NCI-H1417 (cell line): Measurements from ENCODE around the gene ANKRD28.

Experiments
- DNase-seq, 3 experiments: peaks; one replicate each; lab custom pipeline; 2025; lab: John Stamatoyannopoulos, UW

The ANKRD28 gene

DNA sequence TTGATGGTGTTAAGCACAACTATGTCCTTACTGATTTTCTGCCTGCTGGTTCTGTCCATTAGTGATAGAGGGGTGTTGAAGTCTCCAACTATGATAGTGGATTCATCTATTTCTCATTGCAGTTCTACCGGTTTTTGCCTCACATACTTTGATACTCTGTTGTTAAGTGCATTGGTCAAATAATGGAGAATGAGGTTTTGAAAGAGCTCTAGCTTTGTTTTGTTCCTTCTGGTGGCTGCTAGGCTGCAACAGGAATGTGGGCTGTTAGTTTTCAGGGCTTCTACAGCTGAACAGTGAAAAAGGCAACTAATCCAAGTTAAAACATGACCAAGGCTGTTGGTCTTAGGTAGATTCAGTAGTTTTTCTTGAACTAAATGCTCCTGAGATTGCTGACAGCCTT lies 133.6 kb downstream of the ANKRD28 start:
- DNase-seq, result no peak

DNA sequence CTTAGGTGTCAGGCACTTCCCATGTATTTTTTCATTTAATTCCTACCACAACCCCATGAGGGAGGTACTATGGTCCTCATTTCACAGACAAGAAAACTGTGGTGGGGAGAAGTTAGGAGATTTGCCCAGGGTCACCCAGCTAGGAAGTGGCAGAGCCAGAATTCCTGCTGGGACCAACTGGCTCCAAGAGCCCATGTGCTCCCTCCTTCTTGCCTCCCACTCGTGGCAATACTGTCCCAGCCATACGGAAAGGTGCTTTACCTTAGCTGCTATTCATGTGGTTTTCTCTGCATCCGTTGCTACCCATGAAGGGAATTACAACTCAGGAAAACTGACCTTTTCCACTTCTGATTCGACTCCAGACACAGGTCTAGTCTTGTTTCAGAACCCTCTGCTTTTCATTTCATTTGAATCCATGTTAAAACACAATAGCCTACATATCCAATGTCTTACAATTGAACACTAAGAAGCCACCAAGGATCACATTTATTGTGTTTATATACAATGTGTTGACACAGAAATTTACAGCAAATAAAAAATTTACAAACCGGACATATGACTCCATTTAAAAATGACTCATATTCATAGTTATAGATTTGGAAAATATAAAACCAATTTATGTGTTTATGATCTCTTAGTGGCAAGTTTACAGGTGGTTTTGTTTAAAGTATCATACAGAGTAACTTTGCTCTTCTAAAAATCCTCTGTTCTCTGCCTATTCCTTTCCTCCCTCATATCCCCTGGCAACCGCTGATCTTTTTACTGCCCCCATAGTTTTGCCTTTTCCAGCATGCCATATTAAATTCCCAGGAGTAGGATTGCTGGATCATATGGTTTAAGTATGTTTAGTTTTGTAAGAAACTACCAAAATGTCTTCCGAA lies 137.5 kb downstream of the ANKRD28 start:
- no peak for DNase-seq

DNA sequence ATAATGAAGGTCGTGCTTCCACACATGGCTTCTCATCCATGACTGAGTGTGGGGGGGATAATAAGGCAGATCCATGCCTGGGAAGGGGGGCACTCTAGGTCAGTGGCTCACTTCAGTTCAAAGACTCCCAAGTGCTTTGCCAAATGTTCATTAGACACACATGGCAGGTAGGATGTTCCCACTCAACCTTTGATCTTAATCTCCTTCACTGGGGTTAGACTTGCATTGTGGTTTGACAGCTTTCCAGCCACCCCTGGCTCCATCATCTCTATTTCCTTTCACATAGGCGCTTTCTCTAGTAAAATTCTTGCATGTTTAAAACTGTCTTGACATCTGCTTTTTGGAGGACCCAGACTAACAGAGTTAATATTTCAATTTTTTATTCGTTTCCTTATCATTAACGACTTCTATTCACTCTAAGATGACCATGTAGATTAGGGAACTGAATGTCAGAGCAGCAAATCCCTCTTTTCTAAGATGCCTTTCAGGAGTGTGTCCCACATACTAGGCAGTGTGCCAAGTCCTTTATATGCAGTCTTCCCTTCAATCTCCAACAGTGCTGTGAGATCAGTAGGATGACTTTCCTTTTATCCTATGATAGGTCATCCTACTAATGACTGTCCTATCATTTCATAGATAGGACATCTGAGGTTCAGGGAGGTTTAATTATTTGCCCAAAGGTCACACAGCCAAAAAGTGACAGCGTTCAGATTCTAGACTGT lies 138.4 kb downstream of the ANKRD28 start:
- DNase-seq, result peak in 1 of 3 experiments; percentile 0

DNA sequence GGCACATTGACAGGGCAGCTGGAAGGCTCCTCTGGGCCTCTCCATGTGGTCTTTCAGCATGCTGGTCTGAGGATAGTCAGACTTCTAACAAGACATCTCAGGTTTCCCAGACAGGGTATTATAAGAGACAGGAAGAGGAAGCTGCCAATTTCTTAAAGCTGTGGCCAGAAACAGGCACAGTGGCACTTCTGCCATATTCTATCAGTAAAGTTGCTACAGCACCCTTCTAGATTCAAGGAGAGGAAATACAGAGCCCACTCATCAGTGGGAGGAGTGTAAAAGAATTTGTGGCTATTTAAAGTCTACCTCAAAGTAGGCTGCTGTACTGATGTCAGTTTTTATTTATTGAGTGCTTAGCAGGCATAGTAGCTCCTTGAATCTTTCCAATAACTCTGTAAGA lies 140.8 kb downstream of the ANKRD28 start:
- DNase-seq, result no peak

DNA sequence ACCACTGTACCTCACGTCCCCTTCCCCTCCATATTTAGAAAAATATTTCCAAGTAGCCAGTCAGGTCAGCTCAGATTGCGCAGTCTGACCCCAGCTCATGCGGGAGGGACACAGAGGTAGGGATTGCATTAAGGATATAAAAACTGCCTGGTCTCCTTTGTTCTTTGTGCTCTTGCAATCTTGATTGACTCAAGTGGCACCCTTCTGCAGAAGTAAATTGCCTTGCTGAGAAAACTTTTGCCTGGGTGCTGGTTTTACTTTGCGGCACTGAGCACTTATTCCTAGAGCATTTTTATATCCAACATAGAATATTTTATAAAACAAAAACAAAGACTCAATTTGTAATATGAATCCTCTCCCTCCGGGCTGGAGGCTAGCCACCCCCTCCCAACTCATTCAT lies 141.4 kb downstream of the ANKRD28 start:
- no peak for DNase-seq

DNA sequence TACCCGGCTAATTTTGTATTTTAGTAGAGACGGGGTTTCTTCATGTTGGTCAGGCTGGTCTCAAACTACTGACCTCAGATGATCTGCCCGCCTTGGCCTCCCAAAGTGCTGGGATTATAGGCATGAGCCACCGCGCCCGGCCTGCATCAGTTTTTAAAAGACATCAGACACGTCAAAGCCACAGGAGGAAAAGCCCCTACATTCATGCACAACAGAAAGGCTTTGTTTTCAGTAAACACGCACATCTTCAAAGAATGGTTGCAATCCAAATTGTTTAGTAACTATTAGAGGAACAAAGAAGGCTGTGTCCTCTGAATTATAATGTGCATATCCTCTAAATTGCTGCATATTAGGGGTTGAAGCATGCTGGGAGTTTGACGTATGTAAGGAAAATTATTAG lies 142.9 kb downstream of the ANKRD28 start:
- DNase-seq, result no peak

DNA sequence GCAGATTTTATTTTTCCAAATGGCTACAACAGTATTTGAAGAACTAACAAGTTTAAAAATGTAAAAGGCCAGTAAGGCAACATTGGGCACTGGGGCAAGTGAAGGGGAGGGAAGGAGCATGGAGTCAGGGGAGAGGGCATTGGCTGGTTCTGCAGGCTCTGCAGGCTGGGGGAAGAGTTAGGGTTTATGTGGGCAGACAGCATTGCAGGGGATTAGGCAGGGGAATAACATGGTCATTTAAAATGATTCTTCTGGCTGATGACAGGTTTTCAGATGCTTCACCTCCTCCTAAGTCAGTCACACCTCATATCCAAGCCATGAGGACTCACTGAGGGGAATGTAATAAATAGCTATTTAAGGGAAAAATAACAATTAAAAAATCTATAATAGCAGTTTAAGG lies 143.7 kb downstream of the ANKRD28 start:
- no peak for DNase-seq

DNA sequence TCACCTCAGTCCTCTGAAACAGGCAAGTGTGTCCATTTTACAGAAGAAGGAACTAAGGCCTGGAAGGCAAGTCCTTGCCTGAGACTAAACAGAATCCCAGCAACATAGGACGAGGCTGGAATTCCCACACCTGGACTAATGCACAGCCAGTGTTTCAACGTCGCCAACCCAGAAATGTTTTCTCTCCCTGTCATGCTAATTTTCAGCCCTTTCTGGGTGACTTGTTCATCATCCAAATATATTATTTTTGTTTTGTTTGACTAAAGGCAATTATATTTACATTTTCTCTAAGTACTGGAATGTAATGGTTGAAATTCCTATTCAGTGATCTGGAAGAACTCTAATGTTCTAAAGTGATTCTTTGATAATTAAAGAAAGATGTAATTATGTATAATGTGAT lies 144.5 kb downstream of the ANKRD28 start:
- no peak for DNase-seq

DNA sequence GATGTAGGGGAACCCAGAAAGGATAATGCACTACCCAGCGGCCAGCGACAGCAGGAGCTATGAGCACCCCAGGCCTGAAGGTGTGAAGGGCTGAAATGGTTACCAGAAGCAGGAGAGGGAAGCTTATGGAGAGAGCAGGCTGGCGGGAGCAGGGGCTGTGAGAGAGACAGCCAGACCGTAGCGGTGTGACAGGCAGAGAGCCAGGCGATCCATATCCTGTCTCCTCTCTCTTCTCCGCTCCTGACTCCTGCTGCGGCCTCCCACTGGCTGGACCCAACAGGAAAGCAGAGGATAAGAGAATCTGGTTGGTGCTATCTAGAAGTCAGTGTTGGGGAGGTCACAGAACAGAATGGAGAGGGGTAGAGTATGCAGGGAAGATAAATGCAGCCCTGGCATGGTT lies 146.4 kb downstream of the ANKRD28 start:
- DNase-seq, result no peak

DNA sequence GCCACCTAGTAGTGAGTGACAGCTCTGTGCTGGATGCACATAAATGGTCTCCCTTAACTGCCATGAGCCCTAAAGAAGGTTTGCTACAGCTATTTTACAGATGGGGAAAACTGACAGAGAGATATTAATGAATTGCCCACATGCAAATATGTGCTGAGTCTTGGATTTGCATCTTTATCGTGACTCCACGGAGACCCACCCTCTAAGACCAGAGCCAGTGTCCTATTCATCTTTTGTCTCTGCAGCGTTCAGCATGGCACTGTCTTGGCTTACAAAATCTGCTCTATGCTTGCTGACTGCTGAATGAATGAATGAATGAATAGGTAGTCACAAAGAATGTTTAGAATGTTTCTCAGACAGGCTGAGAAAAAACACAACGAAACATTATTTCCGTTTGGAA lies 147.9 kb downstream of the ANKRD28 start:
- DNase-seq, result no peak

DNA sequence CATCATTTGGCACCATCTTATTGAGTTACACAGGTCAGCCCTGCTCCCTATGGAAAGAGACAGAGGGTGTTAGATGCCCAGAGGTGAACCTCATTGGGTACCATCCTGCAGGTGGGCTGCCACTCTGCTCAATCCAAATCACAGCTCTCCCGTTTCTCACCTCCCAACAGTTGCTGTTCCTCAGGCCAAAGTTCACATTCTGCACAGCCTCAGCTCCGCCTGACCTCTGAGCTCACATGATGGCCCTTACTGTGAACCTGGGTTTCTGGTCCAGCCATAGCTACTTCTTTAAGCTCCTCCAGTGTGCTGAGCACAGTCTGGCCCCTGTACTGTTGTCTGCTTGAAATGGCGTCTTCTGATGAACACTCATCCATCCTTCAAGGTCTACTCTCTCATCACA lies 148.4 kb downstream of the ANKRD28 start:
- no peak for DNase-seq

DNA sequence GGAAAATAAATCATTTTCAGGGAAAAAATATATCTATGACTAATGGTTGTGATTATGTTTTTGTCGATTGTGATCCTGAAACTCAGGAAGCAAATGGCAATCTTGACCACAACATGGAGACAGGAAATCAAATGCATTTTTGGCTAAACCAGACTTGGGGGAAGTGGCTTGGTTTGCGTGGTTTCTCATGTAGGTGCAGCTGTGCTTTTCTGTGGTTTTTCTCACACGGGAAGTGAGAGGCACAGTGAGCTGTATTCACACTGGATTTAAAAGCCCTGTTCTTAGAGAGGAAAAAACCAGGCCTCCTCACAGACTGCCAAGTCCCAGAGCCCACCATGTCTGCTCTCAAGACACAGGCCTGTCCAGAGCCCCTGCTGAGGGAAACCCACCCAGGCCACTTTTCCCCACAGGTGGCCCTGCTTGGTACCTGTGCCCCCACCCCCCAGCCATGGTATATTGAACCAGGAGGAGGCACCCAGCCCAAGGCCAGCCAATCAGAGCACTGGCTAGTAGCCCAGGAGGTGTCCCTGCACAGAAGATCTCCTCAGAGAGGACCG lies 150.1 kb downstream of the ANKRD28 start:
- no peak for DNase-seq

DNA sequence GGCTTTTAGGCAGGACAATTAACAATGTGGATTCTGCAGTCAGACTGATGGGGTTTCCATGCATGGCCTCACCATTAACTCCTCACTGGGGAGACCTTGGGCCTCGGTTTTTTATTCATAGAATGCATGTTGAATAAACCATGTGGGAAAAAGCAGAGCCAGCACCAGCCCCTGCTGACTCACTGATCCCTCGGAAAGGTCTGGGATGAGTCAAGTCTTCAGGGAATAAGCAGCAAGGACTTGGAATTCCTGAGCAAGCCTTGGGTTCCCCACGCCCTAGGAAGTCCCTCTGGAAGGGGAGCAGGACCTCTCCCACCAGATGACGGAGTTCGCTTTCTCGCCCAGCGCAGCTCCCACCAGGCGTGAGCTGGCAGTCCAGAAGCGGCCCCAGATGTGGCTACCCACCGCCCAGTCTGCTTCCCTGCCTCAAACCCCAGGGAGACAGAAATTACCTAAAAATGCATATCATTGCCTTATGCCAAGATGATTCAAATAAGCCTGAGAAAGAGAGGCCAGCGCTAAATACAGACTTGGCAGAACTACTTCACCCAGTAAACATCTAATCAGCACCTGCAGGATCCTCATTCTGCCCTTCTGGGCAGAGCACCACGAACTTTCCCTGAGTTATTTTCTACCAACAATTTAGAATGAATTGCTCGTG lies 150.8 kb downstream of the ANKRD28 start:
- DNase-seq, result no peak

DNA sequence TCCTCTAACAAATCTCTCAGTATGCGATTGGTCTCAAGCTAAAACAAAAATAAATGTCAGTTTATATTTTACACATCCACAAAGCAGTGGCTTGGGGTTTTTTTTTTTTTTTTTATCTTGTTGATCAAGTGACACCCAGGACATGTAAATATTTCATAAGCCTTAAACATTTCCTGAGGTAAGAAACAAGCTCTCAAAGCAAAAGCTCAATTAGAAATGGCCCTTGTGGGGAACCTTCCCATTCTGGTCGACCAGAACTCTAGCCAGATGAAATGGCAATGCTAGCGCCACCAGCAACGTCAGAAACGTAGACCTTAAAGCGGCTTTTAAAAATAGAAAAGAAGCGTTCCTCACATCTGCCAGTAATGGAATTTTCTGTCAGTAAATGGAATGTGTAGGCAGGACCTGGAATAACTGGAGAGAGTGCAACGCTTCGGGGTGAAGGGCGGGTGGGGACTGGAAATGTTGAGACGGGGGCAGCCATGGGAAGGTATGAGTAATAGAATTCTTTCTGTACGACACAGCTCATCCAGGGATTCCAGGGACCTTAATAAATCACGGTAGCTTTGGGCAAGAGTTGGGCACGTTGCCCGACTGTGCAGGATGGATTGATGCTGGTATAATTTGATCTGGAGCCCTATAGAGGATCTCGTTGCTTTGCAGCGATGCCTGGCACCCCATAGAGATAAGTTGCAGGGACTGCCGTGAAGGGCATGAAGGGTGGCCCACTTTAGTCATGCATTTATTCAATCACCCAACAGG lies 151.9 kb downstream of the ANKRD28 start:
- DNase-seq, result no peak

DNA sequence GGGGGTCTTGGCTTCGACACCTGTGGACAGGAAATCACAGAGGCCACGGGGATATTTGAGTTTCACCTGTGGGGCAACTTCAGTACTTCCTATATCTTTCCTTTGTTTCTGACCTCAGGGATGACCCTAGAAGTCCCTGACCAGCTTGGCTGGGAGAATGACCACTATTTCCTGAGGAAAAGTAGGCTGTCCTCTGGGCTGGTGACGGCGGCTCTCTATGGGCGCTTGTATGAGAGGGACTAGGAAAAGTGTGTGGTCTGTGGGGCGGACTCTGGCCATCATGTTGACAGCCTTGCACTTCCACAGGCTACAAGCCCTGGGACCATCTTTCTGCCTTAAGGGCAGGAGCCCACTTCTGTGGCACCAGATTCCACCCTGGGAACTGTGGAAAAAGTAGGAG lies 152.5 kb downstream of the ANKRD28 start:
- DNase-seq, result no peak

DNA sequence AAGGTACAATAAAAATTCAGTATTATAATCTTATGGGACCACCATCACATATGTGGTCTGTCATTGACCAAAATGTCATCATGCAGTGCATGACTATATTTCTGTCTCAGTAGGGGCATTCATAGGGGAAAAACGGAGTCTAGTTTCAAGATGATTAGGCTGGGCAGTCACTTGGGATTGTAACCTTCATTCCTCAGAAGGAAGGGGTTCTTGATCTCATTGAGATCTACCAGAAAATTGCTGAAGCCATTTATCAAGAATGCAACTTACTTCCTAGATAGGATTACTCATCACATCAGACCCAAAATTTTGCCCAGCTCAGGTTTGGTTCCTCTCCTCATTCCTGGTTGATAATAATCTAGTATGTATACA lies 158.9 kb downstream of the ANKRD28 start:
- DNase-seq, result no peak

DNA sequence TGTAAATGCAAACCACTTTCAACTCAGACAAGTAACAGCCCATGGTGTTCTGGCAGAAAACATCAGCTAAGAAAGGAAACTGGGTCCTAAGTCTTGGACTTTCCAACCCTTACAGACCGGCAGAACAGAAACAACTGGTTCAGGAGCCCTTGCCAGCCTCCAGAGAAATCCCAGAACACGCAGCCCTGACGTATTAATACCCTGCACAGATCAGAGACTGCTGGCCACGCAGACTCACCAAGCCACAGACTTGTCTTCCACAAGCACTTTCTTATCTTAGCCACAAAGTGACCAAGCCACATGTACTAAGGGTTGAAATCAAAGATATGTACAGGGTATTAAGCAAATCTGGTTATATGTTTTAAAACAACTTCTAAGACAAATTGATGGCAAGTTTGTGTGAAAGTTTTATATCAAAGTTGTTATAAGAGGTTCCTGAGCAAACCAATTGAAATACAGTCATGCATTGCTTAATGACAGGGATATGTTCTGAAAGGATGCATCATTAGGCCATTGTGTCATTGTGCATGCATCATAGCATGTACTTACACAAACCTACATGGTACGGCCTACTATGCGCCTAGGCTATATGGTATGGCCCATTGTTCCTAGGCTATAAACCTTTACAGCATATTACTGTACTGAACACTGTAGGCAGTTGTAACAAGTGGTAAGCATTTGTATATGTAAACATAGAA lies 159.4 kb downstream of the ANKRD28 start:
- no peak for DNase-seq

DNA sequence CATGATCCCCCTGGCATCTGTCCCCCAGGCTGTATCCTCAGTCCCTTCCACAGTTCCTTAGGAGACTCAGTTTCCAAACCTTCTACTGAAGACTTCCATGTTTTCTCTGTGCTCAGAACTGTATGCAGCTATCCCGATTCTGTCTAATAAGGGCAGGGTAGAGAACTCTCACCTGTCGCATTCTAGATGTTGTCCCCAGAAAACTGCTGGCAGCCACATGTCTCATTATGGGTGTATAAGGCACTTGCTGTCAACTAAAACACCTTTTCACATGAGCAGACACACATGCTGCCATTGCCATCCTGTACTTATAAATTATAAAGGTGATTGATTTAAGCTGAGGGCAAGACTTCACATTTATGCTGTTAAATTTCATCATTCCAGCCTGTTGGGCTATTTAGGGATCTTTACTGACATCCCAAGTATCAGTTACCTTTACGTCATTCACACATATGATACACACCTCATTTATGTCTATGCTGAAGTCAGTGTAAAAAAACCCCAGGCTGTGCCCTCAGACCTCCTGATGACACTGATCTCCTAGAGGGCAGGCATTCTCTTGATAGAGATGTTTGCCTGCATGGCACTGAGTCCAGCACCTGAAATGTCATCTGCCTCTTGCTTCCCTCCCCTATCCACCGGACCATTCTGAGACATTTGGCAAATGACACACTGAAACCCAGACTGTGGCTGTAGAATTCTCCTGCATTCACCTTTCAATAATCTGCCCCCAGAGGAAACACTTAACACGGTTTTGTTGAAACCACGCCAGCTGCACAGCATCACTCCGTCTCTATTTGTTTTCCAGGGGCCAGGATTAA lies 160.4 kb downstream of the ANKRD28 start:
- DNase-seq, result peak in 1 of 3 experiments; percentile 50

DNA sequence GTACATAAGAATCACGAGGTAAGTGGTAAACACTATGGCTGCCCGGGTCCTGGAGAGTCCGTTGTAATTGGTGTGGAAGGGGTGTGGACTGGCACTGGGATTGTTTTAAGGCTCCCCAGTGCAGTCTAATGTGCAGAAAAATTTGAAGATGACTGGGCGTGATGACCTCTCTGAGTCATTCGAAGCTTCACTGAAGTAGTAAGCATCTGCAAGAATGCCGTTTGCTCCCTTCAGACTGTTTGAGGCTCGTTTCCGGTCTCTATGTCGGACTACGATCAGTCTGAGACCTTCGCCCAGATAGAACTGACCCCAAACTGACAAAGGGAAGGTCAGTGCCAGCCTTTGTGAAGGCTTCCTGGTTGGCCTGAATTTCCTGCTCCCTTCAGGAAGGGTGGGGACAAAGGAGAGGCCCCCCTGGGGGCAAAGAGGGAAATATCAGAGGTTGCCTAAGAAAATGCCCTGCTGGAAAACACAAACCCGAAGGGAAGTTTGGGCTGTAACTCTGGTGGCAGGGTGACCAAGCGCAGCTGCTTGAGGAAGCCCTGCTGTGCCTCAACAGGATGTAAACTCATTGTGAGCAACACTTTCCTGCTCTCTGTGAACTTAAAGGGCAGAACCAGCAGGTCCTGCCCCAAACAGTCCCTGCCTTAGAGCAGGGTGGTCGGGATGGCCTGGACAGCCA lies 161.6 kb downstream of the ANKRD28 start:
- no peak for DNase-seq
